ENCODE measurements around the gene C1orf122. TPM values are rescaled to one million over a fixed set of nuclear protein-coding genes. Genes with fewer than 3 reads are reported as not detected.

Gene C1orf122
- total and polyA plus RNA-seq, 2 of the 13 experiments (the other 11 are each of a cell fraction or from before 2014, with no cell fraction given) = 18.7 to 40.6 TPM

DNA sequence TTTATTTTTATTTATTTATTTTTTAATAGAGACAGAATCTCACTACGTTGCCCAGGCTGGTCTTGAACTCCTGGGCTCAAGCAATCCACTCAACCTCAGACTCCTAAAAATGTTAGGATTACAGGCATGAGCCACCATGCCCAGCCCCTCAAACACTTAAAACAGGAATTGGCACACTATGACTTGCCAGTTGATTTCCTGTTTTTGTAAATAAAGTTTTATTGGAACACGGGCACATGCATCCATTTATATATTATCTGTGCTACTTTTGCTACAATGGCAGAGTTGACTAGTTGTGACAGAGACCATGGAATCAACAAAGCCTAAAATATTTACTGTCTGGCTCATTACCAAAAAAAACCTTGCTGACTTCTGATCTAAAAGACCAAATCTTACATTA, 16.4 kb downstream of the C1orf122 start:
- no peak for DNase-seq (ENCODE audit: low spot score)
- WGBS (ENCODE audit: low lambda C conversion rate) = 87% methylated on average over 2 of the region's 2 CpGs
- Histone ChIP-seq H4K20me1 (ENCODE audit: insufficient read depth, low read length) (no peaks in the 10 kb centered on the region), H2AFZ (ENCODE audit: low read length) (no peak overlapping the region), H3K36me3 (replicated peaks in 1 of 2; ENCODE audit: control insufficient read depth in 1 of 2, insufficient read depth in 2 of 2, low read length in 2 of 2) (peaks cover 8 to 39% of the 10 kb centered on the region in 2 experiments; a peak in 4 of 5 replicates), H3K4me3 (replicated peaks in 1 of 3; ENCODE audit: insufficient read depth in 1 of 3, low read depth in 2 of 3, low read length in 3 of 3) (no peak overlapping the region), H3K9ac (ENCODE audit: insufficient read depth, low read depth, low read length) (no peak overlapping the region), H3K4me2 (ENCODE audit: low read depth, low read length) (no peak overlapping the region), H3K27ac (ENCODE audit: extremely low read length, insufficient read depth, low read length) (no peak overlapping the region), H3K27me3 (ENCODE audit: control insufficient read depth in 1 of 2, insufficient read depth in 2 of 2, low read length in 2 of 2) (no peaks in the 10 kb centered on the region), H3K4me1 (ENCODE audit: insufficient read depth, low read length) (no peaks in the 10 kb centered on the region), H3K79me2 (ENCODE audit: insufficient read depth, low read length) (no peaks in the 10 kb centered on the region), H3K9me3 (ENCODE audit: low read length) (no peaks in the 10 kb centered on the region)
- intact Hi-C loops (cut with micrococcal nuclease; ENCODE audit: unreplicated experiment) (no loop called here), in situ Hi-C loops (cut with HindIII; ENCODE audit: extremely low pct_ligation_motif_present, low pct_unique_long_range_greater_than_20kb) (no loop called here)
- ChIA-PET POLR2A (no interaction called here), CTCF (ENCODE audit: low intra/inter-chr PET ratio, low total read pairs) (no interaction called here)
- no peak for FAIRE-seq
- TF ChIP-seq, protein P1, sequence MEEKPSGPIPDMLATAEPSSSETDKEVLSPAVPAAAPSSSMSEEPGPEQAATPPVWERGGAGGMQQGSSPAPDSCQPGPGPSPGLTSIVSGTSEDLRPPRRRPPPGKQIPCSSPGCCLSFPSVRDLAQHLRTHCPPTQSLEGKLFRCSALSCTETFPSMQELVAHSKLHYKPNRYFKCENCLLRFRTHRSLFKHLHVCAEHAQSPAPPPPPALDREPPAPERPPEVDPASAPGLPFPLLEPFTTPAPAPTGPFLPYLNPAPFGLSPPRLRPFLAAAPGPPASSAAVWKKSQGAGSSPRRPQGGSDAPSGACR (CRISPR knock-in tag; IDR thresholded peaks at IDR 0.05) = no peak
- TF ChIP-seq, protein P2, sequence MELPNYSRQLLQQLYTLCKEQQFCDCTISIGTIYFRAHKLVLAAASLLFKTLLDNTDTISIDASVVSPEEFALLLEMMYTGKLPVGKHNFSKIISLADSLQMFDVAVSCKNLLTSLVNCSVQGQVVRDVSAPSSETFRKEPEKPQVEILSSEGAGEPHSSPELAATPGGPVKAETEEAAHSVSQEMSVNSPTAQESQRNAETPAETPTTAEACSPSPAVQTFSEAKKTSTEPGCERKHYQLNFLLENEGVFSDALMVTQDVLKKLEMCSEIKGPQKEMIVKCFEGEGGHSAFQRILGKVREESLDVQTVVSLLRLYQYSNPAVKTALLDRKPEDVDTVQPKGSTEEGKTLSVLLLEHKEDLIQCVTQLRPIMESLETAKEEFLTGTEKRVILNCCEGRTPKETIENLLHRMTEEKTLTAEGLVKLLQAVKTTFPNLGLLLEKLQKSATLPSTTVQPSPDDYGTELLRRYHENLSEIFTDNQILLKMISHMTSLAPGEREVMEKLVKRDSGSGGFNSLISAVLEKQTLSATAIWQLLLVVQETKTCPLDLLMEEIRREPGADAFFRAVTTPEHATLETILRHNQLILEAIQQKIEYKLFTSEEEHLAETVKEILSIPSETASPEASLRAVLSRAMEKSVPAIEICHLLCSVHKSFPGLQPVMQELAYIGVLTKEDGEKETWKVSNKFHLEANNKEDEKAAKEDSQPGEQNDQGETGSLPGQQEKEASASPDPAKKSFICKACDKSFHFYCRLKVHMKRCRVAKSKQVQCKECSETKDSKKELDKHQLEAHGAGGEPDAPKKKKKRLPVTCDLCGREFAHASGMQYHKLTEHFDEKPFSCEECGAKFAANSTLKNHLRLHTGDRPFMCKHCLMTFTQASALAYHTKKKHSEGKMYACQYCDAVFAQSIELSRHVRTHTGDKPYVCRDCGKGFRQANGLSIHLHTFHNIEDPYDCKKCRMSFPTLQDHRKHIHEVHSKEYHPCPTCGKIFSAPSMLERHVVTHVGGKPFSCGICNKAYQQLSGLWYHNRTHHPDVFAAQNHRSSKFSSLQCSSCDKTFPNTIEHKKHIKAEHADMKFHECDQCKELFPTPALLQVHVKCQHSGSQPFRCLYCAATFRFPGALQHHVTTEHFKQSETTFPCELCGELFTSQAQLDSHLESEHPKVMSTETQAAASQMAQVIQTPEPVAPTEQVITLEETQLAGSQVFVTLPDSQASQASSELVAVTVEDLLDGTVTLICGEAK (IDR thresholded peaks at IDR 0.05) = peak; percentile 20
- TF ChIP-seq, protein P2 (CRISPR knock-in tag; IDR thresholded peaks at IDR 0.05) = peak; percentile 68
- TF ChIP-seq, protein P3, sequence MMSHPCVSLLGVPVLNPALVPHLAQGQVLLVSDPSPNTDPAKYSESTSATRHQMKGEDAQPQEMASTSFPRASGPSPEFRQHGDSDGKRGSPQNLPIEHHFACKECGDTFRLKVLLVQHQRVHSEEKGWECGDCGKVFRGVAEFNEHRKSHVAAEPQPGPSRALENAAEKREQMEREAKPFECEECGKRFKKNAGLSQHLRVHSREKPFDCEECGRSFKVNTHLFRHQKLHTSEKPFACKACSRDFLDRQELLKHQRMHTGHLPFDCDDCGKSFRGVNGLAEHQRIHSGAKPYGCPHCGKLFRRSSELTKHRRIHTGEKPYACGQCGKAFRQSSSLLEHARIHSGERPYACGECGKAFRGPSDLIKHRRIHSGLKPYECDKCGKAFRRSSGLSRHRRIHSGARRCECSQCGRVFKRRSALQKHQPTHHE (CRISPR knock-in tag; IDR thresholded peaks at IDR 0.05; ENCODE audit: borderline replicate concordance) = no peak
- TF ChIP-seq, protein P4, sequence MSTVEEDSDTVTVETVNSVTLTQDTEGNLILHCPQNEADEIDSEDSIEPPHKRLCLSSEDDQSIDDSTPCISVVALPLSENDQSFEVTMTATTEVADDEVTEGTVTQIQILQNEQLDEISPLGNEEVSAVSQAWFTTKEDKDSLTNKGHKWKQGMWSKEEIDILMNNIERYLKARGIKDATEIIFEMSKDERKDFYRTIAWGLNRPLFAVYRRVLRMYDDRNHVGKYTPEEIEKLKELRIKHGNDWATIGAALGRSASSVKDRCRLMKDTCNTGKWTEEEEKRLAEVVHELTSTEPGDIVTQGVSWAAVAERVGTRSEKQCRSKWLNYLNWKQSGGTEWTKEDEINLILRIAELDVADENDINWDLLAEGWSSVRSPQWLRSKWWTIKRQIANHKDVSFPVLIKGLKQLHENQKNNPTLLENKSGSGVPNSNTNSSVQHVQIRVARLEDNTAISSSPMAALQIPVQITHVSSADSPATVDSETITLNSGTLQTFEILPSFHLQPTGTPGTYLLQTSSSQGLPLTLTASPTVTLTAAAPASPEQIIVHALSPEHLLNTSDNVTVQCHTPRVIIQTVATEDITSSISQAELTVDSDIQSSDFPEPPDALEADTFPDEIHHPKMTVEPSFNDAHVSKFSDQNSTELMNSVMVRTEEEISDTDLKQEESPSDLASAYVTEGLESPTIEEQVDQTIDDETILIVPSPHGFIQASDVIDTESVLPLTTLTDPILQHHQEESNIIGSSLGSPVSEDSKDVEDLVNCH (CRISPR knock-in tag; IDR thresholded peaks at IDR 0.05) = no peak
- no TSS peak for BruUV-seq (replicated peaks)
- no peak for ATAC-seq
